ENCODE data around the gene MAP2K6.

MAP2K6 gene

DNA sequence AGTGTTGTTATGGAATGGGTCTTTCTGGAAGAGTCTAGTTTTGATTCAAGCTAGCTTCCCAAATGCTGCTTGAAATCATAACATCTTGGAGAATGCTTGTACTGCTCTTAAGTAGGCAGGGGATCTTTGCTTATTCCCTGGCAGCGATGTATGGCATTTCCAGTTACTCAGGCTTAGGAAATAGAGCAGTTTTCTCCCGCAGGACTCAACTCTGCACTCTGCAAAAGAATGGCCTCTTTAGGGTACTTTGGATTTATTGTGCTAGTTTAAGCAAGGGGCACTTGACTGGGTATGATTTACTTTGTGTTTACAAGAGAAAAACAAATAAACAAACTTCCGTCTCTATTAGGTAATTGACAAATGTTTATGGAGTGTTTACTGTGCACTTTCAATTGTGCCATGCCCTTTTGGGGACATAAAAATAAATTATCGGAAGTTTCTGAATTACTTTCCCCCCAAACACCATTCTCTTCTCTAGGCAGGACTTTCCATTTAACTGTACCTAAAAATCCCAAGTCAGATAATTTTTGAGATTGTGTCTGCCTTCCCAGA lies 164.0 kb downstream of the MAP2K6 start:
- no peak for DNase-seq (ENCODE audit: low read depth)

DNA sequence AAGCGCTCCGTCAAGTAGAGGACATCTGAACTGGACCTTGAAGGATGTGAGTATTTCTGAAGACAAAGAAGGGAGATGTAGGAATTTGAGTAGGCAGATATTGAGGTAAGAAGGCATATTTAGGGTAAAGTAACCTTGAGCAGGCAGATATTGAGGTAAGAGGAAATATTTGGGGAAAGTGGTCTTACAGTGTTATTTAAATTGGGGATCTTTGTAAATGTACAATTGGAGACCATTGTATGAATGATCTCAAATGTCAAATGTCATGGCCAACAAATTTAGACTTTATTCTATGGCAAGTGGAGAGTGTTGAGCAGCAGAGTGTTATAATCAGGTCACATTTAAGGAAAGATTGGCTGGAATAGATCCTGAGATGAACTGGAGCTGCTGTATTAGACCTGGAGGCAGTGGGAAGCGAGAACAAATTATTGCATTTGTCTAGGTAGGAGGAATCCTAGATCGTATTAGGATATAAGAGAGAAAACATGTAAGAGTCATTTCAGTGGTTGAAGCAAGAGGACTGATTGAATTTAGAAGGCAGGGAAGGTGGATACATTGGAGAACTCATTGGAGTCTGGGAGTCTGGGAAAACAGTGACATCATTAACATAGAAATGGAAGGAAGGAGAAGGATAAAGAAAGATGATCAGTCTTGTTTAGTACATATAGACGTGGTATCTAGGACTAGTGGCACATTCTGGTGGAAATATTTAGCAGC lies 165.6 kb downstream of the MAP2K6 start:
- no peak for DNase-seq (ENCODE audit: low read depth)

DNA sequence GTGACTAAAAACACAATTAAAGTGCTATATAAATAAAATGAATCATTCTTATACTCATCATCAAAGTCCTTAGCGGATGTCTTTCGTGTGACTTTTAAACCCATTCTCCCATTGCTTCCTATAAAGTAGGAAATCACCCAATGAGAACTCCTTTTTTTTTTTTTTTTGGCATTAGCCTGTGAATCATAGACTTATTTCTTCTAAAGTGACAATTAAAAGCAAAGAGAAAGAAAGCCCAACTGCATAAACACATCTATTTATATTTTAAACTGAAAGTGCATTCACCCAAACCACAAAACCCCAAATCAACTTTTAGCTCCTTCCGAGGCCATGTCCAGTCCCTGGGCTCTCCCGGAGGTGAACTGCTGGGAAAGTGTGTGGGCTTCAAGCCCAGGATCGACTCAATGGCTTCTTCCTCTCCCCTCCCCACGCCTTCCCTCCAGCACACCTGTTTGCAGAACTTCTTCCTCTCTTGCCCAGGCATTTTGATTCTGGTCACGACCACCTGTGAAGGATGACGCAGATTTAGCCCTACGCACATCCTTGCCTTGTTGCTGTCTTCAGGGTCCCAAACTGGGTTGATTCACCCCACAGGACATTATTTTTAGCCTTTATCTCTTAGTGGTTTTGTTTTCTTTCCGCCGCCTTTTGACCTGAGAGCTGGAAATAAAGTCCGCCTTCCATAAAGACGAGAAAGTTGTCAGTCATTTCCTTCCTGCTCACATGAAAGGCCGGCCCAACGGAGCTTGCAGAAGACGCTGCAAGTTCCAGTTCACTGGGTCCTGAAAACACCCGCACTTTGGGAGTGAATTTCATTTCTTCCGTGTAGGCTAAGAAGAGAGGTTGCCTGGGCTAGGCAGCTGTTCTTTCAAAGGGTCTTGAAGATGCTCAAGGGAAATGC lies 166.8 kb downstream of the MAP2K6 start:
- no peak for DNase-seq (ENCODE audit: low read depth)

DNA sequence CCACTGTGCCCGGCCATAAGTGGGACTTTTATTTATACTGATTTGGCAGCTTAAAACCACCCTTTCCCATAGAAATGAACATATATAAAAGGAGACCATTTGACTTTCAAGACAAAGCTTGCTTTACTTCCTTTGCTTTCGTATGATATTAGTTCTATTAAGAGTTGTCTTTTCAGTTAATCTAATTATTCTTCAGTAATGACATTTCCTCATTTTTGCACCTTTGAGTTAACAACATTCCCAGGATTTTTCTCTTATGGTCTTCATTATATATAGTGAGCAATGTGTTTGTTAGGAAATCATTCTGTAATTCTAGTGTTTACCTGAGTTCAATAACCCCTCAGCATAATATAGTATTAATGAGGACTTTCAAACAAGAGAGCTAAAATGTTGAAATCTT lies 173.8 kb downstream of the MAP2K6 start:
- DNase-seq (ENCODE audit: low read depth): no peak

DNA sequence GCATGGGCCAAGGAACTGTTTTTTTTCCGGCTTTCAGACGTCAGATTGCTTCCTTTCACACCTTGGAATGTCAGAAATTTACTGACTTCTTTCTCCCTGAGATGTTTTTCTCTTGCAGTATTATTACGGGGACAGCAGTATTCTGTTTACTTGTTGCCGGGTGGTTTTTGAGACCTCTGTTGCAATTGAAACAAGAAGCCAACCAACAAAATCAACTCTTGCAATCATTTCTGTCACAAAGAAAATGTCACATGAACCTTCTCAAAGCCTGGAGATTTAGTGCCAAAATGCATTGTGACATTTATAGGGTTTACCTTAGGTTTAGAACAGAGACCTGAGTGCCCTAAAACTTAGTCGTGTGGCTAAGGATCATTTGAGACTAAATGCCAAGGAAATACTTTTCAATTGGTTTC lies 174.3 kb downstream of the MAP2K6 start:
- peak; percentile 41 for DNase-seq (ENCODE audit: low read depth)

DNA sequence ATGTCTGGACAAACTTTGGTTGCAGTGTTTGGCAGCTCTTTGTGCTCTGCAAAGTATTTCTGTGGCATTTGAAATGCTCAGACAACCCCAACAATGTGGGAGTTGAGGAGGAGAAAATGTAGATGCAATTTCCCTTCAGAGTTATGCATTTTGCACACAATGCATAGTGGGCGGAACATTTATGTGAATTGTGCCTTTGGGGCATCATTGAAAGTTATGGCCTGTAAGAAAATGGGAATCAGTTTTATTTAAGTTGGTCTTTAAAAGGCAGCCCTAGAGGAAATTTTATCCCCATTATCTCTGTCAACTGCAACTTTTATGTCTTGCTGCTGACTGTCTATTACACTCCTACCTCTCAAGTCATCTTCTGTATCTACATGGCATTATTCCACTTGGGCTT lies 176.2 kb downstream of the MAP2K6 start:
- no peak for DNase-seq (ENCODE audit: low read depth)

DNA sequence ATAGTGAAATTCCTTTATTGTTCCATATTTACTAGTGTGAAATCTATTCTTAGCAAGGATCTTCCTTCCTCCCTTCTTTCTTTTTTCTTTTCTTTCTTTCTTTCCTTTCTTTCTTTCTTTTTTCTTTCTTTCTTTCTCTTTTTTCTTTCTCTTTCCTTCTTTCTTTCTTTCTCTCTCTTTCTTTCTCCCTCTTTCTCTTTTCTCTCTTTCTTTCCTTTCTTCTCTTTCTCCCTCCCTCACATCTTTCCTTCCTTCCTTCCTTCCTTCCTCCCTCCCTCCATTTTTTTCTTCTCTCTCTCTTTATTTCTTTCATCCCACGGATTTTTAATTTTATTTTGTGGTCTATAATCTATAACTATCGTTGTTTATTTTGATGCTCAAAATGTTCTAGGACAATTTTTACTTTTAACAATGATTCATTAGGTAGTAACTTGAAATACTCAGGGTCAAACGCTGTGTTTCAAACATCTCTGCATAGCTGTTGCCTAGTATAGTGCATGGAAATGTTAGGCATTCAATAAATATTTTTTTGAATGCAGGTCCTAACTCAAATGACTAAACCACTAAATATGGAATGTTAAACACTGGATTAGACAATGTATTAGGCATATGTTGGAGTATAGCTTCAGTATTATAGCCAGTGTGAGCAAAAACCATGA lies 178.3 kb downstream of the MAP2K6 start:
- DNase-seq (ENCODE audit: low read depth): peak; percentile 60

DNA sequence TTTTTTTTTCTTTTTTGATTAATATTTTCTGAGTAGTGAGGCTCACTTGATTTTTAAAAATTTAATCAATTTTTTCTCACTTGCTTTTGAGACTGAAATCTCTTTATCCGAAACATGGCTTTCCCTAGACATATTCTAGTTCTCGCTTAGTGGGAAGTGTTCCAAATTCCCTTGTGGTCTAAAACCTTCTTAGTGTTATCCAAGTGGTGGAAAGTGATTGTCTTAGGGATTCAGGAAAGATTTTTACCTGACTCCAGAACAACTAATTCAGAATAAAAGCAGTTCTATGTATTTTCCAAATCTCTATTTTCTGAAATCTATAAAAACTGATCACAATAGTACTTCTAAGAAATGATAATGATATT lies 178.8 kb downstream of the MAP2K6 start:
- no peak for DNase-seq (ENCODE audit: low read depth)

DNA sequence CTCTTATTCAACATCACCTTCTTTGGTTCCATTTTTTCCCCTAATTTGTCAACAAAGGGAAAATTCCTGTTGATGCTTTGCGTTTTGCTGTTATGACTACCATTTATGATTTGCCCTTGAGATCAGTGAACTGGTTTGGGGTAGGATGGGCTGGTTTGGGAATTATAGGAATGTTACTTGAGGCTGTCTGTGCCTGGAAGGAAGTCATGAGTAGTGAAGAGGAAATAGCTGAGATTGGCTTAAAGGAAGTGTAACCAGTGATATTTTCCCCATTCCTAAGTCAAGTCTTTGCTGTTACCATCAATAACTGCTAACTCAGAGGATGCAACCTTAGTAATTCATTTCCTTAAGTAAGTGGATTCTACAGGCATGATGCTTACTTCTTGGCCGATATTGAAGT lies 179.2 kb downstream of the MAP2K6 start:
- DNase-seq (ENCODE audit: low read depth): no peak

DNA sequence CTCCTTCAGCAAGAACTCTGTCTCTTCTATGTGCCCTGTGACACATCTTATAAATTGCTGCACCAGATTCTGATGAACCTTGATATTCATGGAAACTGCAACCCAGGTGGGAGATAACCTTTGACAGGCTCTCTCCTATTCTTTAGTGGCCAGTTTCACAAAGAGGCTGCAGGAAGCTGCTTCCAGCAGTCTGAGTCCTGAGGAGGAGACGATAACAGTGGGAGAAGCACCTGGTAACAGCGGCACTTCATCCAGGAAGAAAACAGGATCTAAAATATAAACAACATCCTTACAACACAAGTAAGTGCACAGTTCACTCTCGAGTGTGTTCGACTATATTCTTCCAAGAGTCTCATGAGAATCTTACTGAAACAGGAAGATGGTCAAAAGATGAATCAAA lies 180.1 kb downstream of the MAP2K6 start:
- DNase-seq (ENCODE audit: low read depth): no peak

DNA sequence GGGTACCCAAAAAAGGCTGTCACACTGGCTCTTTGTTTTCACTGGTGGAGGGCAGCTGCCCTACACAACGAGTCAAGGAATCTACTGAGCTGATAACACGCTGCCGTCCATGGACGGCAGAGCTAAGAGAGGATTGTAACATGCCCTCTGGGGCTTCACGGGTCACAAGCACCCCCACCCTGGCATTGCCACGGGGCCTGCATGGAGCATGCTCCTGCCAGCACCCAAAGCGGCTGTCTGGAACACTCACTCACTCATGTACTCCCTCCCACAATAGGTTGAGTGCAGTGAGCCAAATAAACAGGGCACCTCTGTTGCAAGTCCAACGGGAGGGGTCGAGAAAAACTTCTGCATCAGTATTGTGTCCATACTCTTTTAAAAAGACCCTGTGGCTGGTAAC lies 181.6 kb downstream of the MAP2K6 start:
- no peak for DNase-seq (ENCODE audit: low read depth)

DNA sequence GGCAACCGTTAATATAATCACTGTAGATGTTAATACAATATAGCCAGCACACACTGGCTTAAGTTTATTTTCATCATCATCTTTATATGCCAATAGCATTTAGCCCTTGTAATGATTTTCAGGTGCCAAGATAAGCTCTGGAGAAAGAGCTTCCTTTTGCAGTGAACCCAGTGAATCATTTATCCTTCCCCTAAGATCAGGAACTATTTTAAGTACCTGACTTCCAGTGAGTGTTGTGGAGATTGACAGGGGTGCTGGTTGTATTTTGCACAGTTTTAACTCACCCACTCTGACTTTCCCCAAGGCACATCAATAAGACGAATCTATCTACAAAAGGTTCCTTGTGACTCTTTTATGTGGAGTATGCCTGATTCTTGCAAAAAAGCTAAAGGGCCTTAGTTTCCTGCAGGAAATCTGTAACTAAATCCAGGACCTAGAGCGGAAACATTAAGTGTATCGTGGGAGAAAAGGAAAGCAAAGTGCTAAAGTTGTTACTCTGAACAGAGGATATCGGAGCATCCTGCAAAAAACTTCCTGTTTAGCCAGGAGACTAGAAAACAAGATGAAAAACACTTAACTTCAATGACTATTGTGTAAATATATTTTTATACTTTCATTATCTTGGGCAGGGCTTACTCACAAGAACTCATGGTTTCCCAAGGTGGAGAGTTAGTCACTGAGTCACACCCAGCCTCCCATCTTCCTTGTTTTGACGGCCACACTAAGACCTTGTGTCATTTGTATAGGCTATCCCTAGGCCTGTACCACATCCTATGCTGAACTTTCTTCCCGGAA lies 183.6 kb downstream of the MAP2K6 start:
- no peak for DNase-seq (ENCODE audit: low read depth)

DNA sequence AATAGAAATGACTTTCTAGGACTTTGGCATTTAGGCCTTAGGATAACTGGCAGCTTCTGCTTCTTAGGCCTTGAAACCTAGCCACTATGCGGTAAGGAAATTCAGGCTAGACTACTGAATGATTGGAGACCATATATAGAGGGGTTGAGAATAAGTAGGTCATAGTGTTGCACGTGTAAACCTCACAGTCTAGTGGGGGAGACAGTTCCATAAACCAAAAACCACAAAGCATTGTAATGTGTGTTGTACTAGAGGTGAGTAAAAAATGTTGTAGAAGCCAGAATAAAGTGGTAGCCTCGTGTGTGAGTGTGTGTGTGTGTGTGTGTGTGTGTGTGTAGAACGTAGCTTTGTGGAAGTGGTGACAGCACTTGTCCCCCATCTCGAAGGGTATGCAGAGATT lies 188.5 kb downstream of the MAP2K6 start:
- DNase-seq (ENCODE audit: low read depth): no peak
